GM23338 (cell line): ENCODE data around the gene CCDC3. TPM values are rescaled to one million over a fixed set of nuclear protein-coding genes. Genes with fewer than 3 reads are reported as not detected.

ENCODE experiments used
- ATAC-seq: fragments of 200-7000 bp; cut with Tn5 transposase; 3 replicates; pipeline ENCODE4 v1.9.1; 2020
- DNase-seq: peaks from one replicate; pipeline ENCODE4 v3.0.0-alpha.2; 2015; ENCODE audit warnings: low spot score
- H2AFZ ChIP-seq: fragments of 200-600 bp; sonication (generic); 2 replicates; pipeline ENCODE4 v1.8.0; 2016; ENCODE audit warnings: antibody characterized with exemption, mild to moderate bottlenecking, moderate library complexity
- H3F3A ChIP-seq: fragments of 200-600 bp; sonication (generic); replicated peaks from 2 replicates; pipeline ENCODE4 v1.8.0; 2017; ENCODE audit warnings: antibody characterized with exemption, mixed run types, low read depth
- H3K27ac ChIP-seq: fragments of 200-600 bp; sonication (generic); 2 replicates; pipeline ENCODE4 v1.6.1; 2016; ENCODE audit warnings: low read depth
- H3K27me3 ChIP-seq: fragments of 200-600 bp; sonication (generic); 2 replicates; pipeline ENCODE4 v1.8.0; 2016; ENCODE audit warnings: mild to moderate bottlenecking, mixed run types, moderate library complexity; ENCODE audit not compliant: insufficient read depth
- H3K36me3 ChIP-seq: fragments of 200-600 bp; sonication (generic); 2 replicates; pipeline ENCODE4 v1.8.0; 2016; ENCODE audit warnings: mild to moderate bottlenecking; ENCODE audit not compliant: insufficient read depth
- H3K4me1 ChIP-seq: fragments of 200-600 bp; sonication (generic); 2 replicates; pipeline ENCODE4 v1.8.0; 2016; ENCODE audit warnings: mild to moderate bottlenecking, moderate library complexity; ENCODE audit not compliant: insufficient read depth
- H3K4me2 ChIP-seq: fragments of 200-600 bp; sonication (generic); 2 replicates; pipeline ENCODE4 v1.7.1; 2017; ENCODE audit warnings: mixed run types
- H3K4me3 ChIP-seq: fragments of 200-600 bp; sonication (generic); 2 replicates; pipeline ENCODE4 v1.6.1; 2016; ENCODE audit warnings: mixed run types
- H3K79me2 ChIP-seq: fragments of 200-600 bp; sonication (generic); replicated peaks from 2 replicates; pipeline ENCODE4 v1.8.0; 2017; ENCODE audit warnings: mild to moderate bottlenecking; ENCODE audit not compliant: insufficient read depth
- H3K9me2 ChIP-seq: fragments of 200-600 bp; sonication (generic); 2 replicates; pipeline ENCODE4 v1.8.0; 2017; ENCODE audit not compliant: insufficient read depth
- H4K20me1 ChIP-seq: fragments of 200-600 bp; sonication (generic); replicated peaks from 2 replicates; pipeline ENCODE4 v1.8.0; 2017; ENCODE audit warnings: mild to moderate bottlenecking; ENCODE audit not compliant: insufficient read depth
- H3K27ac Mint-ChIP-seq: 2 replicates; pipeline ENCODE4 v1.8.0; 2020; ENCODE audit warnings: inconsistent platforms, mild to moderate bottlenecking, moderate library complexity, mixed read lengths
- H3K27me3 Mint-ChIP-seq: 3 replicates; pipeline ENCODE4 v1.8.0; 2022; ENCODE audit warnings: low read depth, mild to moderate bottlenecking, moderate library complexity, mixed read lengths, inconsistent platforms; ENCODE audit not compliant: insufficient read depth, poor library complexity
- H3K36me3 Mint-ChIP-seq: 3 replicates; pipeline ENCODE4 v1.8.0; 2021; ENCODE audit warnings: low read depth, mild to moderate bottlenecking, inconsistent platforms, moderate library complexity, mixed read lengths
- H3K4me1 Mint-ChIP-seq: 3 replicates; pipeline ENCODE4 v1.8.0; 2020; ENCODE audit warnings: mild to moderate bottlenecking, inconsistent platforms, mixed read lengths
- H3K4me3 Mint-ChIP-seq: 3 replicates; pipeline ENCODE4 v1.8.0; 2021; ENCODE audit warnings: moderate library complexity, mild to moderate bottlenecking, inconsistent platforms, mixed read lengths
- H3K9me3 Mint-ChIP-seq: 3 replicates; pipeline ENCODE4 v1.8.0; 2020; ENCODE audit warnings: moderate library complexity, mild to moderate bottlenecking, inconsistent platforms, mixed read lengths
- CREB1 ChIP-seq: fragments of 250-450 bp; sonication (Bioruptor Pico); IDR thresholded peaks from 2 replicates; pipeline ENCODE4 v1.5.0; 2020; ENCODE audit warnings: low read depth, mild to moderate bottlenecking, moderate library complexity
- CTCF ChIP-seq, 2 experiments: fragments of 200-600 bp in 1 of 2; sonication (generic) in 1 of 2; conservative IDR thresholded peaks; 2 replicates each; pipeline versions ENCODE4 v1.5.1 to v1.6.1; 2016 to 2017; ENCODE audit warnings: antibody characterized with exemption in 2 of 2, low read depth in 2 of 2, mild to moderate bottlenecking in 2 of 2, moderate library complexity in 1 of 2
- ETS1 ChIP-seq: IDR thresholded peaks from 2 replicates; pipeline ENCODE4 v1.6.1; 2016; ENCODE audit warnings: antibody characterized with exemption
- EZH2 ChIP-seq: fragments of 200-600 bp; sonication (generic); IDR thresholded peaks from one replicate; pipeline ENCODE4 v1.8.0; 2017; ENCODE audit warnings: antibody characterized with exemption, mild to moderate bottlenecking, low read depth; ENCODE audit not compliant: unreplicated experiment
- EZH2phosphoT487 ChIP-seq: fragments of 200-600 bp; sonication (generic); IDR thresholded peaks from one replicate; pipeline ENCODE4 v1.8.1; 2018; ENCODE audit warnings: antibody characterized with exemption; ENCODE audit not compliant: unreplicated experiment
- JUNB ChIP-seq: IDR thresholded peaks from one replicate; pipeline ENCODE4 v1.6.1; 2016; ENCODE audit warnings: antibody characterized with exemption; ENCODE audit not compliant: unreplicated experiment
- NANOG ChIP-seq: IDR thresholded peaks from 2 replicates; pipeline ENCODE4 v1.6.1; 2016; ENCODE audit warnings: antibody characterized with exemption, borderline replicate concordance
- POLR2AphosphoS5 ChIP-seq: IDR thresholded peaks from 2 replicates; pipeline ENCODE4 v1.6.1; 2016; ENCODE audit warnings: antibody characterized with exemption, low read depth
- REST ChIP-seq: IDR thresholded peaks from one replicate; pipeline ENCODE4 v1.6.1; 2018; ENCODE audit warnings: antibody characterized with exemption; ENCODE audit not compliant: unreplicated experiment
- STAT1 ChIP-seq: IDR thresholded peaks from one replicate; pipeline ENCODE4 v1.6.1; 2016; ENCODE audit warnings: antibody characterized with exemption; ENCODE audit not compliant: unreplicated experiment
- ZNF114 ChIP-seq: fragments of 250-450 bp; sonication (Bioruptor Pico); IDR thresholded peaks from 2 replicates; pipeline ENCODE4 v1.5.0; 2020; ENCODE audit warnings: mild to moderate bottlenecking, moderate library complexity
- ZNF331 ChIP-seq: fragments of 250-450 bp; sonication (Bioruptor Pico); IDR thresholded peaks from 2 replicates; pipeline ENCODE4 v1.5.0; 2020; ENCODE audit warnings: low read depth, mild to moderate bottlenecking, moderate library complexity
- ZNF462 ChIP-seq: fragments of 250-450 bp; sonication (Bioruptor Pico); IDR thresholded peaks from 2 replicates; pipeline ENCODE4 v1.5.0; 2020; ENCODE audit warnings: mild to moderate bottlenecking, moderate library complexity
- polyA plus RNA-seq: library from polyadenylated mRNA; unstranded; fragments of >200 nt; fragmentation: Nextera tagmentation; extraction: Ambion mirVana; gene quantifications from 2 replicates; pipeline ENCODE4 v1.2.1, GENCODE V29; 2016
- total RNA-seq: library from RNA; depleted of rRNA; stranded (reverse); fragments of >200 nt; shearing (Covaris generic); gene quantifications from 2 replicates; pipeline ENCODE4 v1.2.3, GENCODE V29; 2014

Gene CCDC3
- total and polyA plus RNA-seq, 2 experiments from 2014 or later = 1.4 to 5.2 TPM

GRCh38 chr10:12869427-12869826 is 132.1 kb downstream of the CCDC3 start:
- Histone ChIP-seq H3K4me3 (no peak overlapping the region), H3K27me3 (no peaks in the 10 kb centered on the region), H3K79me2 (no peaks in the 10 kb centered on the region), H3K27ac (no peak overlapping the region), H3K4me2 (no peak overlapping the region), H2AFZ (no peak overlapping the region), H3K36me3 (no peaks in the 10 kb centered on the region), H4K20me1 (no peaks in the 10 kb centered on the region), H3K9me2 (no peaks in the 10 kb centered on the region), H3F3A (no peaks in the 10 kb centered on the region), H3K4me1 (no peaks in the 10 kb centered on the region)
- H3K4me3 Mint-ChIP-seq = no peak overlapping the region
- no peak for DNase-seq
- no peaks in the 10 kb centered on the region for H3K36me3 Mint-ChIP-seq
- no peak overlapping the region for H3K27ac Mint-ChIP-seq
- H3K9me3 Mint-ChIP-seq = no peaks in the 10 kb centered on the region
- H3K27me3 Mint-ChIP-seq = peaks cover 4% of the 10 kb centered on the region
- TF ChIP-seq ZNF114 (CRISPR knock-in tag) (no peak), STAT1 (no peak), ETS1 (no peak), ZNF331 (CRISPR knock-in tag) (no peak), EZH2phosphoT487 (no peak), EZH2 (no peak), REST (no peak), POLR2AphosphoS5 (no peak), ZNF462 (CRISPR knock-in tag) (no peak), CREB1 (CRISPR knock-in tag) (no peak), JUNB (no peak), CTCF (conservative IDR thresholded peaks at IDR 0.05; ENCODE audit: low read depth in 2 of 2) (no peak), NANOG (no peak)
- ATAC-seq = no peak
- H3K4me1 Mint-ChIP-seq = no peaks in the 10 kb centered on the region
